Kidney (tissue), 14 donors: ENCODE data around the gene AHNAK. TPM values are rescaled to one million over a fixed set of nuclear protein-coding genes. Genes with fewer than 3 reads are reported as not detected.

Source experiments
- DNase-seq, 5 donors: peaks; one replicate each; pipeline ENCODE4 v3.0.0-alpha.2; 2013 to 2020
- FAIRE-seq: peaks from 2 replicates; lab custom pipeline; 2012; peaks lifted over from hg19 to GRCh38; lab: Jason Lieb, UNC
- H3K27ac ChIP-seq, 2 donors: one replicate each; pipeline ENCODE4 v1.7.0; 2013; ENCODE audit warnings: low read depth in 2 of 2, low read length in 2 of 2, inconsistent platforms in 1 of 2
- H3K27me3 ChIP-seq: one replicate; pipeline ENCODE4 v1.7.1; 2013; ENCODE audit warnings: low read length, inconsistent platforms; ENCODE audit not compliant: control insufficient read depth, insufficient read depth
- H3K36me3 ChIP-seq, 3 donors: one replicate each; pipeline versions ENCODE4 v1.7.0 to v1.7.1; 2013; ENCODE audit warnings: low read length in 3 of 3, control low read depth in 1 of 3, inconsistent platforms in 1 of 3; ENCODE audit not compliant: insufficient read depth in 3 of 3, control insufficient read depth in 2 of 3
- H3K4me1 ChIP-seq, 3 donors: one replicate each; pipeline versions ENCODE4 v1.7.0 to v1.7.1; 2013; ENCODE audit warnings: low read length in 3 of 3, inconsistent platforms in 1 of 3, low read depth in 1 of 3; ENCODE audit not compliant: control insufficient read depth in 2 of 3, insufficient read depth in 2 of 3
- H3K4me3 ChIP-seq, 3 donors: one replicate each; pipeline versions ENCODE4 v1.7.0 to v1.8.1; 2013; ENCODE audit warnings: low read length in 3 of 3, control low read depth in 1 of 3, inconsistent platforms in 1 of 3
- H3K9ac ChIP-seq, 3 donors: one replicate each; pipeline versions ENCODE4 v1.7.0 to v1.7.1; 2013; ENCODE audit warnings: low read length in 3 of 3, control low read depth in 1 of 3, inconsistent platforms in 1 of 3
- H3K9me3 ChIP-seq, 3 donors: one replicate each; pipeline versions ENCODE4 v1.7.0 to v1.7.1; 2013; ENCODE audit warnings: low read length in 3 of 3, control low read depth in 1 of 3, inconsistent platforms in 1 of 3; ENCODE audit not compliant: control insufficient read depth in 2 of 3, insufficient read depth in 1 of 3
- intact Hi-C: fragments of 100-400 bp; cut with DNase I; formaldehyde crosslinking; loops from one replicate; pipeline ENCODE4 v1.11.1; 2022
- polyA plus RNA-seq: library from polyadenylated mRNA; stranded (reverse); fragments of 350-450 nt; fragmentation: Illumina TruSeq; extraction: RNeasy Lipid Tissue Mini Kit (QIAGEN cat#74804); gene quantifications from one replicate; pipeline ENCODE4 v1.2.3, GENCODE V29; 2014; ENCODE audit warnings: low read depth, low replicate concordance; ENCODE audit not compliant: insufficient read depth
- total RNA-seq: library from RNA; stranded (reverse); fragmentation: NEBNext Ultra II Directional; extraction: Animal tissue kit (Norgen Biotek cat#: 25700); gene quantifications from one replicate; pipeline ENCODE4 v1.2.1, GENCODE V29; 2021
- TF ChIP-seq, protein P1 (sequence below): IDR thresholded peaks from 3 replicates; pipeline ENCODE4 v1.5.1; 2012; ENCODE audit warnings: mild to moderate bottlenecking, moderate library complexity, borderline replicate concordance; ENCODE audit not compliant: insufficient read depth; ENCODE audit errors: extremely low read depth
- donor health status: control.
- donor health status: control.
- donor health status: control.
- donor health status: control.
- donor health status: control.
- donor health status: DM: yes; HTN: yes; CAD: no.
- donor health status: Normal renal cell carcinoma (clear cell type).

Gene AHNAK
- total and polyA plus RNA-seq, 2 donors from 2014 or later: 36.6 to 700 TPM

DNA sequence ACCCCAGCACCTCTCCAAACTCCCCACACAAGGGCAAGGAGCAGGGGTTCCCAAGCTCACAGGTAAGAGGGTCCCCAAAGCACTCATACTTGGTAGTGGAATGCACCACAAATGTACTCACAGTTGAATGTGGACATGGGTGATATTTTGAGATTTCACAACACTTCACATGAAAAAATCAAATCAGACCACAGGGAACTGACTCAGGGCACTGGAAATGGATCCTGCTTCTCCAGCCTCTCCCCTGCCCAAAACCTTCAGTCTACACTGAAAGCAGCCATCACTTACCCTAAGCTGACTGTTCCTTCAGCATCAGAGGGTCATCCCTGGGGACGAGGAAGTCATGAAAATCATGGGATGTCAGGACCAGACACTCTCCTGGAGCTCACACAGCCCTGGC, 87.5 kb downstream of the AHNAK start:
- no peaks in the 10 kb centered on the region for H3K27me3 ChIP-seq
- TF ChIP-seq, protein P1, sequence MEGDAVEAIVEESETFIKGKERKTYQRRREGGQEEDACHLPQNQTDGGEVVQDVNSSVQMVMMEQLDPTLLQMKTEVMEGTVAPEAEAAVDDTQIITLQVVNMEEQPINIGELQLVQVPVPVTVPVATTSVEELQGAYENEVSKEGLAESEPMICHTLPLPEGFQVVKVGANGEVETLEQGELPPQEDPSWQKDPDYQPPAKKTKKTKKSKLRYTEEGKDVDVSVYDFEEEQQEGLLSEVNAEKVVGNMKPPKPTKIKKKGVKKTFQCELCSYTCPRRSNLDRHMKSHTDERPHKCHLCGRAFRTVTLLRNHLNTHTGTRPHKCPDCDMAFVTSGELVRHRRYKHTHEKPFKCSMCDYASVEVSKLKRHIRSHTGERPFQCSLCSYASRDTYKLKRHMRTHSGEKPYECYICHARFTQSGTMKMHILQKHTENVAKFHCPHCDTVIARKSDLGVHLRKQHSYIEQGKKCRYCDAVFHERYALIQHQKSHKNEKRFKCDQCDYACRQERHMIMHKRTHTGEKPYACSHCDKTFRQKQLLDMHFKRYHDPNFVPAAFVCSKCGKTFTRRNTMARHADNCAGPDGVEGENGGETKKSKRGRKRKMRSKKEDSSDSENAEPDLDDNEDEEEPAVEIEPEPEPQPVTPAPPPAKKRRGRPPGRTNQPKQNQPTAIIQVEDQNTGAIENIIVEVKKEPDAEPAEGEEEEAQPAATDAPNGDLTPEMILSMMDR: no peak
- intact Hi-C loops: no loop called here
- no peaks in the 10 kb centered on the region for H3K9me3 ChIP-seq
- H3K4me1 ChIP-seq: peaks cover 2 to 14% (median 6%) of the 10 kb centered on the region in 3 donors
- no peak for DNase-seq
- no peak for FAIRE-seq
- no peaks in the 10 kb centered on the region for H3K36me3 ChIP-seq
- no peak overlapping the region for H3K27ac ChIP-seq
- H3K9ac ChIP-seq: no peak overlapping the region
- no peak overlapping the region for H3K4me3 ChIP-seq

DNA sequence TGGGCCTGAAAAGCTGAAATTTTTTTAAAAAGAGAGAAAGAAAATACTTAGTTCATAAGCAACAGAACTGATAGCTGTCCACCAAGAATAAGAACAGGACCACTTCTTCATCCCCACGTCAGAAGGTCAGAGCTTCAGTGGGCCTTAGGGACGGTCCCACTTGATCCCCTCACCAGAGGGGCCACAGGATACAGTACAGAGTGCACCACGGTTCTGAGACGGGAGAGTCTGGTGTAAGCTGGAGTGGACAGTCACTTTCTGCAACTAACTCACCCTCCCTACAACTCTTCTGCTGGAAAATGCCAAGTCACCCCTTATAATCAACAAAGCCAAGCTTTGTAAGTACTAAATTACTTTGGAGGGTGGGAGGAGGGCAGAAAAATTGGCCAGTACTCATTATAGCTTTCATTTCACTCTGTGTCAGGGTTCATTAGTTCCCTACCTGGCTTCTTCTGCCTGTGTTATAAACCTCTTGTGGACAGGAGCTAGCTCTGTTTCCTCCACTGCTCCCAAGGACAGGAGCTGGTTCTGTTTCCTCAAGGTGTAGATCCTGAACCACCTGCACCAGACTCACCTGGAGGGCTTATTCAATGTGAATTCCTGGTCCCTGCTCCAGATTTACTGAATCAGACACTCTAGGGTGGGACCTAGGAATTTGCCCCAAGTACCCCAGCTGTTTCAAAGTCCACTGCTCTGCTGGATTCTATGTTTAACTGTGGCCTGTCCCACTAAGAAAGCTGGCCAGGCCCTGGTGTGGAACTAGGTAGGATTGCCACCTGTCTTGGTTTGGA, 88.2 kb downstream of the AHNAK start:
- no peaks in the 10 kb centered on the region for H3K36me3 ChIP-seq
- no peaks in the 10 kb centered on the region for H3K27me3 ChIP-seq
- intact Hi-C loops: no loop called here
- peaks cover 2 to 14% (median 6%) of the 10 kb centered on the region in 3 donors for H3K4me1 ChIP-seq
- no peaks in the 10 kb centered on the region for H3K9me3 ChIP-seq
- H3K4me3 ChIP-seq: no peak overlapping the region
- H3K9ac ChIP-seq: no peak overlapping the region
- no peak for FAIRE-seq
- TF ChIP-seq, protein P1: no peak
- H3K27ac ChIP-seq: peak overlapping the region in 1 of 2 donors; percentile 8
- DNase-seq: peak in 2 of 5 donors; percentile 28

DNA sequence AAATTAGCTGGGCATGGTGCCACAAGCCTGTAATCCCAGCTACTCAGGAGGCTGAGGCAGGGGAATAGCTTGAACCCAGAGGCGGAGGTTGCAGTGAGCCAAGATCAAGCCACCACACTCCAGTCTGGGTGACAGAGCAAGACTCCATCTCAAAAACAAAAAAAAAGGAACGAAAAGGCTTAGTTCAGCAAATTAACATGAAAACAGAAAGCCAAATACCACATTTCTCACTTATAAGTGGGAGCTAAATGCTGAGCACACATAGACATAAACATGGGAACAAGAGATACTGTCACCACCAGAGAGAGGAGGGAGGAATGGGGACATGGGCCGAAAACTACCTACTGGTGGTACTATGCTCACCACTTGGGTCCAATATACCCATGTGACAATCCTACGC, 89.1 kb downstream of the AHNAK start:
- no peak for FAIRE-seq
- DNase-seq: no peak
- TF ChIP-seq, protein P1: no peak
- H3K36me3 ChIP-seq: no peaks in the 10 kb centered on the region
- H3K4me3 ChIP-seq: no peak overlapping the region
- no peaks in the 10 kb centered on the region for H3K27me3 ChIP-seq
- H3K4me1 ChIP-seq: peaks cover 2 to 14% (median 6%) of the 10 kb centered on the region in 3 donors
- no peak overlapping the region for H3K9ac ChIP-seq
- no peak overlapping the region for H3K27ac ChIP-seq
- no peaks in the 10 kb centered on the region for H3K9me3 ChIP-seq
- intact Hi-C loops: no loop called here
